ENCODE results near the gene SLC38A10.

GRCh38 chr17:81199482-81199830, 95.7 kb downstream of the SLC38A10 start:
- TF ChIP-seq EZH2 (IDR thresholded peaks at IDR 0.05; ENCODE audit: insufficient read depth, poor library complexity, severe bottlenecking) (no peak), EZH2phosphoT487 (IDR thresholded peaks at IDR 0.05; ENCODE audit: insufficient read depth, low read depth) (no peak)
